ENCODE data around the gene ZNF318.

GRCh38 chr6:43408259-43408658 lies 38.8 kb upstream of the ZNF318 start:
- no peak for TF ChIP-seq USF2 (CRISPR knock-in tag; IDR thresholded peaks at IDR 0.05)
- TF ChIP-seq CTCF (IDR thresholded peaks at IDR 0.05) = no peak
- TF ChIP-seq ZNF281 (CRISPR knock-in tag; IDR thresholded peaks at IDR 0.05) = no peak
- no peak for TF ChIP-seq MAX (CRISPR knock-in tag; IDR thresholded peaks at IDR 0.05)
- no peak for TF ChIP-seq ZNF396 (CRISPR knock-in tag; IDR thresholded peaks at IDR 0.05; ENCODE audit: borderline replicate concordance)
- TF ChIP-seq KAT7 (CRISPR knock-in tag; IDR thresholded peaks at IDR 0.05; ENCODE audit: borderline replicate concordance) = no peak
- no peak for TF ChIP-seq ATF2 (CRISPR knock-in tag; IDR thresholded peaks at IDR 0.05; ENCODE audit: borderline replicate concordance, low read depth)
- TF ChIP-seq FOXK1 (CRISPR knock-in tag; IDR thresholded peaks at IDR 0.05) = no peak
- TF ChIP-seq ZBTB21 (CRISPR knock-in tag; IDR thresholded peaks at IDR 0.05; ENCODE audit: borderline replicate concordance) = no peak
- no peak for TF ChIP-seq CREB1 (CRISPR knock-in tag; IDR thresholded peaks at IDR 0.05)
- no peak for TF ChIP-seq IRF1 (CRISPR knock-in tag; IDR thresholded peaks at IDR 0.05)
- no peak for TF ChIP-seq NR2C2 (CRISPR knock-in tag; IDR thresholded peaks at IDR 0.05)

All from WTC11 (cell line).